SJSA1 (cell line): ENCODE data around the gene FAAP20. TPM values are rescaled to one million over a fixed set of nuclear protein-coding genes. Genes with fewer than 3 reads are reported as not detected.

Experiments used
- DNase-seq, 2 experiments: peaks; one replicate each; pipeline ENCODE4 v3.0.0-alpha.2; 2015 to 2020; ENCODE audit warnings: low spot score in 2 of 2, low read depth in 1 of 2
- H3K27ac ChIP-seq: fragments of 250-450 bp; sonication (Bioruptor Pico); 2 replicates; pipeline ENCODE4 v1.5.1; 2020; ENCODE audit warnings: mild to moderate bottlenecking, moderate library complexity
- H3K27me3 ChIP-seq: fragments of 250-450 bp; sonication (Bioruptor Pico); replicated peaks from 2 replicates; pipeline ENCODE4 v1.5.1; 2020; ENCODE audit warnings: mild to moderate bottlenecking, moderate library complexity
- H3K36me3 ChIP-seq: fragments of 250-450 bp; sonication (Bioruptor Pico); 2 replicates; pipeline ENCODE4 v1.5.1; 2020; ENCODE audit warnings: mild to moderate bottlenecking
- H3K4me1 ChIP-seq: fragments of 250-450 bp; sonication (Bioruptor Pico); replicated peaks from 2 replicates; pipeline ENCODE4 v1.6.1; 2021; ENCODE audit warnings: mild to moderate bottlenecking
- H3K4me3 ChIP-seq: fragments of 250-450 bp; sonication (Bioruptor Pico); 2 replicates; pipeline ENCODE4 v1.5.1; 2020; ENCODE audit warnings: mild to moderate bottlenecking
- H3K9me3 ChIP-seq: fragments of 250-450 bp; sonication (Bioruptor Pico); replicated peaks from 2 replicates; pipeline ENCODE4 v1.5.1; 2020; ENCODE audit warnings: mild to moderate bottlenecking
- total RNA-seq: library from RNA; depleted of rRNA; stranded (reverse); fragments of >200 nt; shearing (Covaris generic); gene quantifications from 2 replicates; pipeline ENCODE4 v1.2.3, GENCODE V29; 2014

FAAP20 gene
- total RNA-seq, 1 experiment from 2014 or later: 39.2 TPM

GRCh38 chr1:2168090-2168489 lies 26.5 kb downstream of the FAAP20 start:
- Histone ChIP-seq H3K4me3 (no peak overlapping the region), H3K27ac (no peak overlapping the region), H3K4me1 (no peaks in the 10 kb centered on the region), H3K9me3 (no peaks in the 10 kb centered on the region), H3K36me3 (no peaks in the 10 kb centered on the region), H3K27me3 (no peaks in the 10 kb centered on the region)
- DNase-seq: no peak

GRCh38 chr1:2166695-2167094 lies 27.9 kb downstream of the FAAP20 start:
- H3K9me3 ChIP-seq: no peaks in the 10 kb centered on the region
- H3K27me3 ChIP-seq: no peaks in the 10 kb centered on the region
- H3K4me1 ChIP-seq: no peaks in the 10 kb centered on the region
- no peak overlapping the region for H3K27ac ChIP-seq
- H3K4me3 ChIP-seq: no peak overlapping the region
- DNase-seq: no peak
- H3K36me3 ChIP-seq: no peaks in the 10 kb centered on the region

- Histone ChIP-seq H3K27ac (no peak overlapping the region), H3K4me1 (no peaks in the 10 kb centered on the region), H3K27me3 (no peaks in the 10 kb centered on the region), H3K9me3 (no peaks in the 10 kb centered on the region), H3K4me3 (no peak overlapping the region), H3K36me3 (no peaks in the 10 kb centered on the region)
- no peak for DNase-seq
These were observed 28.3 kb downstream of the FAAP20 start for GRCh38 chr1:2166254-2166653.

DNA sequence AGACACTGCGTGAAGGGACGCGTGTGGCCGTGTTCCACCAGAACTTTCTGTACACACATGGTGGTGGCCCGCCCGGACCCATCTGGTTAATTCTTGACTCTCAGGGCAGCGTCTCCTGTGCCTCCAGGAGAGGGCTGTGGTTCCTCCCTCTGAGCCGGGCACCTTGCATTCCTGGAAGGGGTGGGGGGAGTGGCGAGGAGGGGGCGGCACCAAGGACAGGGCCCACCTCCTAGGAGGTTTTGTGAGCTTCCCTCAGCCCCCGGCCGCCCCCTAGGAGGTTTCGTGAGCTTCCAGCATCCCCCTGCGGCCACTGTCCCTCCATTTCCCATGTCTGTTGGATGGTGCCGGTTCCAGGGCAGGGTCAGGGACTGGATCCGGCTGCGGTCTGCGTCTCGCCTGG lies 28.9 kb downstream of the FAAP20 start:
- Histone ChIP-seq H3K4me3 (no peak overlapping the region), H3K27ac (no peak overlapping the region), H3K4me1 (no peaks in the 10 kb centered on the region), H3K36me3 (no peaks in the 10 kb centered on the region), H3K27me3 (no peaks in the 10 kb centered on the region), H3K9me3 (no peaks in the 10 kb centered on the region)
- DNase-seq: no peak

DNA sequence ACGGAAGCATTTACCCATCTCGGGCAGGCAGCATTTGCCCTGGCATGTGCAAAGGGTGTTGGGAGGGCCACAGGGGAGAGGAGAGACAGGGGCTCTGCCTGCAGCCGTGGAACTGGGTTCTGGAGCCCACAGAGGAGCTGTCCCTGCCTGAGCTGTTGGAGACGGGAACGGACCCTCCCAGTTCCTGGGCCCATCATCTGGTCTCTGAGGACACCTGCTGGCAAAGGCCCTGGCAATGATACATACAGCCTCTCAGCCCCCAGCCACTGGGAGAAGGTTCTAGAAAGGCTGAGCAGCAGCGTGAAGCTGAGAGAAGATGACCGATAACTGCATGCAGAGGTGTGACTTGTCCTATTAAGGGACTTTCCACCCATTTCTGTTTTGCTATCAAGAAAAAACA lies 31.4 kb downstream of the FAAP20 start:
- H3K36me3 ChIP-seq: no peaks in the 10 kb centered on the region
- H3K27ac ChIP-seq: no peak overlapping the region
- H3K27me3 ChIP-seq: no peaks in the 10 kb centered on the region
- H3K4me1 ChIP-seq: no peaks in the 10 kb centered on the region
- H3K9me3 ChIP-seq: no peaks in the 10 kb centered on the region
- no peak overlapping the region for H3K4me3 ChIP-seq
- no peak for DNase-seq

- H3K27me3 ChIP-seq: no peaks in the 10 kb centered on the region
- no peaks in the 10 kb centered on the region for H3K4me1 ChIP-seq
- H3K36me3 ChIP-seq: no peaks in the 10 kb centered on the region
- no peak overlapping the region for H3K4me3 ChIP-seq
- no peaks in the 10 kb centered on the region for H3K9me3 ChIP-seq
- DNase-seq: no peak
- H3K27ac ChIP-seq: no peak overlapping the region
These were observed 33.9 kb downstream of the FAAP20 start for GRCh38 chr1:2160451-2161300.

DNA sequence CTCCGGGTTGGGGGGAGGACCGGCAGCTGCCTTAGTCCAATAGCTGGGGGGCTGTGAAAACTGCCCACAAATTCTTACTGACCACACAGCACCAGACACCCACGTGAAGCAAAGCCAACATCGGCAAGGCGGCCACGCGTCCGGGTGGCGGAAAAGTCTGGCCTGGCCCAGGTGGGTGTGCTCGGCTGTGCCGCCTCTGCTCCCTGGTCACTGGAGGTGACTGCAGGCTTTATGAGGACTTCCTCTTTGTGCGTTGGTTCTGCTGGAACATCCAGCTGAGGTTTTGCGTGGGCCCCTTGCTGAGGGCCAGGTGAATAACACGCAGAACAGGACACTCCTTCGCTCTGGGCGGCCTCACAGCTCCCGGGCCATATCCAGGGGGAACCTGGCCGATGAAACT lies 35.4 kb downstream of the FAAP20 start:
- Histone ChIP-seq H3K36me3 (no peaks in the 10 kb centered on the region), H3K27ac (no peak overlapping the region), H3K9me3 (no peaks in the 10 kb centered on the region), H3K4me1 (no peaks in the 10 kb centered on the region), H3K27me3 (no peaks in the 10 kb centered on the region), H3K4me3 (no peak overlapping the region)
- DNase-seq: no peak

DNA sequence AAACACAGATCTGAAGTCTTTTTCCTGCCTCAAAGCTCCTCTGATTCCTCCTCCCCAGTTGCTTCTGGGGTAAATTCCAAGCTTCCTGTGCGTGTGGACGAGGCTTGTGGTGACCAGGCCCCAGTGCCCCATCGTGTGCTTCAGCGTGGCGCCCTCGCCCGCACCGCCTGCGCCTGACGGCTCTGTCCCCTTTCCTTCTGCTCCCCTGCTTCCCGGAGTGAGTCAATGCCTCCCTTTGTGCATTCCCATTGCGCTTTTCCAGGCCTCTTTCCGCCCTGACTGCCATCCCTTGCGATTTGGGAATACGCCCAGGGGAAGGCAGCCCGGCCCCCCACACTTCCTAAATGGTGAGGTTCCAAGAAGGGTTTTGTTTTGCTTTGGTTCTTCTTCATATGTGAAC lies 36.3 kb downstream of the FAAP20 start:
- Histone ChIP-seq H3K4me1 (no peaks in the 10 kb centered on the region), H3K27ac (no peak overlapping the region), H3K36me3 (no peaks in the 10 kb centered on the region), H3K4me3 (no peak overlapping the region), H3K9me3 (no peaks in the 10 kb centered on the region), H3K27me3 (no peaks in the 10 kb centered on the region)
- no peak for DNase-seq

DNA sequence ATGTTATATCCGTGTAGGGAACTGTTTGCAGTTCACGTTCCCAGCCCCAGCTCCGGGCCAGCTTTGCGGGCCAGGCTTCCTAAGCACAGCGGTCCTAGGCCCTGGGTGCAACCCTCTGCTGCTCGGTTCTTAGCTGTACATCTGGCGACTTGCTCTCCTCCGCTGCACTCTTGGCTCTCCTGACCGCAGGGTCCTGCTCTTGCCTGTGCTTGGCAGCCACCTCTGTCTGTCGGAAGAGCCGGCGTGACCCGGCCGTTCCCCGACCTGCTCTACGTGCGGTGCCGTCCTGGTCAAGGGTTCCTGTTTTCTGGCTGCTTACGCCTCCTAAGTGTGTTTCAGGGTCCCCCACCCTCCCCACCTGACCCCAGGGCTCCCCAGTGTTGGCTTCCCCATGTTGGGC lies 36.7 kb downstream of the FAAP20 start:
- Histone ChIP-seq H3K4me1 (no peaks in the 10 kb centered on the region), H3K36me3 (no peaks in the 10 kb centered on the region)
- DNase-seq: no peak

GRCh38 chr1:2156866-2157265 lies 37.7 kb downstream of the FAAP20 start:
- Histone ChIP-seq H3K4me1 (no peaks in the 10 kb centered on the region), H3K4me3 (no peak overlapping the region), H3K27me3 (no peaks in the 10 kb centered on the region), H3K36me3 (no peaks in the 10 kb centered on the region), H3K9me3 (no peaks in the 10 kb centered on the region), H3K27ac (no peak overlapping the region)
- DNase-seq: no peak

More for the DNA sequence above, 36.7 kb downstream of the FAAP20 start:
- Histone ChIP-seq H3K27me3 (no peaks in the 10 kb centered on the region), H3K27ac (no peak overlapping the region), H3K9me3 (no peaks in the 10 kb centered on the region), H3K4me3 (no peak overlapping the region)

DNA sequence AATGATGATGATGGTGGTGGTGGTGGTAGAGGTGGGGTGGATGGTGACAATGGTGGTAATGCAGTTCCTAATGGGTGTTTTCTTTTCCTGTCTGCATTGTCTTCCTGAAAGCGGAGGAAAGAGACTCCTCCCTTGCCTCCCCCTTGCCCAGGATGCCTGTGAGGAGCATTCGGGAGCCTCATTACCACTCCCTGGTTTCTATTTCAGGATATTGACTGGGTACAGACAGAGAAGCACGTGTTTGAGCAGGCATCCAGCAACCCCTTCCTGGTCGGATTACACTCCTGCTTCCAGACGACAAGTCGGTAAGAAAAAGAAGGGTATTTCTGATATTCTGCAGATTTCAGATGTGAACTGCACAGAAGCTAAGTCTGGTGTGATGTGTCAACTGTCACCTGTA lies 38.8 kb downstream of the FAAP20 start:
- no peak for DNase-seq
- Histone ChIP-seq H3K27ac (no peak overlapping the region), H3K4me1 (no peaks in the 10 kb centered on the region), H3K36me3 (no peaks in the 10 kb centered on the region), H3K4me3 (no peak overlapping the region), H3K9me3 (no peaks in the 10 kb centered on the region), H3K27me3 (no peaks in the 10 kb centered on the region)

DNA sequence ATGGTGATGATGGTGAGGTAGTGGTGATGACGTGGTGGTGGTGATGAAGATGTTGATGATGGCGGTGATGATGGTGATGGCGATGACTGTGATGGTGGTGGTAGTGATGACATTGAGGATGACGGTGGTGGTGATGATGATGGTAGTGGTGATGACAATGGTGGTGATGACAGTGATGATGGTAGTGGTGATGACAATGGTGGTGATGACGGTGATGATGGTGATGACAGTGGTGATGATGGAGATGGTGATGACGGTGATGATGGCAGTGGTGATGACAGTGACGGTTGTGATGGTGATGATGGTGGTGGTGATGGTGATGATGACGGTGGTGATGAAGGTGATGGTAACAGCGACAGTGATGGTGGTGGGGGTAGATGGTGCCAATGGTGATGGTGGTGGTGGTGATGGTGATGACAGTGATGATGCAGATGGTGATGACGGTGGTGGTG lies 39.4 kb downstream of the FAAP20 start:
- no peak for DNase-seq
- Histone ChIP-seq H3K36me3 (no peaks in the 10 kb centered on the region), H3K27ac (no peak overlapping the region), H3K27me3 (no peaks in the 10 kb centered on the region), H3K4me3 (no peak overlapping the region), H3K9me3 (no peaks in the 10 kb centered on the region), H3K4me1 (no peaks in the 10 kb centered on the region)

- H3K4me1 ChIP-seq: no peaks in the 10 kb centered on the region
- H3K27ac ChIP-seq: no peak overlapping the region
- no peak for DNase-seq
- H3K27me3 ChIP-seq: no peaks in the 10 kb centered on the region
- no peak overlapping the region for H3K4me3 ChIP-seq
- no peaks in the 10 kb centered on the region for H3K36me3 ChIP-seq
- no peaks in the 10 kb centered on the region for H3K9me3 ChIP-seq
These were observed 40.5 kb downstream of the FAAP20 start for GRCh38 chr1:2154022-2154421.

DNA sequence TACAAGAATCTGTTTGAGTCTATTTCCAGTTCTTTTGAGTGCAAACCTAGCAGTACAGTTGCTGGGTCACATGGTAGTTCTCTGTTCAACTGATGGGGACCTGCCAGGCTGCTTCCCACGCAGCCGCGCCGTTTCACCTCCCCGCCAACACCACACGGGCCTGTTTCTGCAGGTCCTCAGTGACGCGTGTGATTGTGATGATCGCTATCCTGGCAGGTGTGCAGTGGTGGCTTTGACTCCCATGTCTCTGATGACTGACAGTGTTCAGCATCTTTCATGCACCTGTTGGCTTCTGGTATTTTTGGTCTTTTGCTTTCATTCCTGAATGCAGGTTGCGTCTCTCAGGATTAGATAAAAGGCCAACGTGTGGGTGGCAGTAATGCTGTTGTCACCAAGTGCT lies 41.6 kb downstream of the FAAP20 start:
- Histone ChIP-seq H3K9me3 (no peaks in the 10 kb centered on the region), H3K4me3 (no peak overlapping the region), H3K36me3 (no peaks in the 10 kb centered on the region), H3K4me1 (no peaks in the 10 kb centered on the region), H3K27me3 (no peaks in the 10 kb centered on the region), H3K27ac (no peak overlapping the region)
- no peak for DNase-seq

DNA sequence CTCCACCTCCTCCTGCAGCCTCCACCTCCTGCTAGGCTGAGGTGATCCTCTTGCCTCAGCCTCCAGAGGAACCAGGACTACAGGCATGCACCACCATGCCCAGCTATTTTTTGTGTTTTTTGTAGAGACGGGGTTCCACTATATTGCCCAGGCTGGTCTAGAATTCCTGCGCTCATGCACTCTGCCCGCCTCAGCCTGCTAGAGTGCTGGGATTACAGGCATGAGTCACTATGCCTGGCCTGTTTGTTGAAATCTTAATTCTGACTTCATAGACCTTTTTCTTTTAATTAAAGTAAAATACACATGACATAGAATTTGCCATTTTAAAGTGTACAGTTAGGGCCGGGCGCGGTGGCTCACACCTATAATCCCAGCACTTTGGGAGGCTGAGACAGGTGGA lies 42.7 kb downstream of the FAAP20 start:
- Histone ChIP-seq H3K27me3 (no peaks in the 10 kb centered on the region), H3K4me1 (no peaks in the 10 kb centered on the region), H3K9me3 (no peaks in the 10 kb centered on the region), H3K27ac (no peak overlapping the region), H3K4me3 (no peak overlapping the region), H3K36me3 (no peaks in the 10 kb centered on the region)
- DNase-seq: no peak
